ENCODE results near the gene TAOK1.

Gene TAOK1

DNA sequence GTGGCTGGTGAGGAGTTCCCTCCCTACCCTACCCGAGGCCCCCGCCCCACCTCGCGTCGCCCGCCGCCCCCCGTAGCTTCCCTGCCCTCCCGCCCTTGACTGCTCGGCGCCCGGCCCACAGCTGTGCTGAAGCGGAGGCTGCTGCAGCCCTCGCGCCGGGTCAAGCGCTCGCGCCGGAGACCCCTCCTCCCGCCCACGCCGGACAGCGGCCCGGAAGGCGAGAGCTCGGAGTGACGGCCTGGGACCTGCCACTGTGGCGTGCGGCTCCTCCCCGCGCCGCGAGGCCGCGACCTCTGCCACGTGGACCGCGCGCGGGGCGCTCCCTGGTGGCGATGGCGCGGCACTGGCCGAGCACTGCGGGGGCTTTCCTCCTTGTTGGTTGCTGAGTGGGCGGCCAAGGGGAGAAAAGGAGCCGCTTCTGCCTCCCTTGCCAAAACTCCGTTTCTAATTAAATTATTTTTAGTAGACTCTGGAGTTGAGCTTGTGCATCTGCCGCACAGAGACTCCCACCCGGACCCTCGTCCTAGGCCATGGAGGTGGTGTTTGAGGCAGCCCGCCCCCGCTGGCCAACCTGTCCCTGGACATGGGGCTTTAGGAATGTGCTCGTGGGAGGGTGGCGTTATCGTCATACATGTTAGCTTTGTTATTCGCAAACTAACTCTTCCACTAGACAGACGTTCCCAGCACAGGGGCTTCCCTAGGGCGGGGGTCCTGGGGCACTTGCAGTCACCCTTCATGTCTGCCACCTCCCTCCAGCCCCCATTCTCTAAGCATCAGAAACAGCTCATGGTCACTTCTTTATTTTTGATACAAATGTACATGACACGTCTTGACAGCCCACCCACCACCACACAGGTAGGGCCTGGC, 182.8 kb downstream of the TAOK1 start:
- no peak for FAIRE-seq

DNA sequence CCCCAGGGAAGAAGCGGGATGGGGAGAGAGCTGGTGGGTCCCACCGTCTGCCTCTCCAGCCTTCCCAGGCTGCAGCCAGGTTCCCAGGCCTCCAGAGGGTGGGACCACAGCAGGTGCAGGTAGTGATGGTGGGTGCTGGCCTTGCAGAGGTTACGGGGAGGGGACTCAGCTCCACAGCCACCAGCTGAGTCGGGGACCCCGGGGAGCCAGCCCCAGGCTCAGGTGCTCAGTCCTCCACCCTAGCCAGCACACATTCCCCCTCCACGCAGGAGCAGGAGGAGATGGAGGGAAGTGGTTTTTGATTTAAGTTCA, 183.4 kb downstream of the TAOK1 start:
- no peak for FAIRE-seq

DNA sequence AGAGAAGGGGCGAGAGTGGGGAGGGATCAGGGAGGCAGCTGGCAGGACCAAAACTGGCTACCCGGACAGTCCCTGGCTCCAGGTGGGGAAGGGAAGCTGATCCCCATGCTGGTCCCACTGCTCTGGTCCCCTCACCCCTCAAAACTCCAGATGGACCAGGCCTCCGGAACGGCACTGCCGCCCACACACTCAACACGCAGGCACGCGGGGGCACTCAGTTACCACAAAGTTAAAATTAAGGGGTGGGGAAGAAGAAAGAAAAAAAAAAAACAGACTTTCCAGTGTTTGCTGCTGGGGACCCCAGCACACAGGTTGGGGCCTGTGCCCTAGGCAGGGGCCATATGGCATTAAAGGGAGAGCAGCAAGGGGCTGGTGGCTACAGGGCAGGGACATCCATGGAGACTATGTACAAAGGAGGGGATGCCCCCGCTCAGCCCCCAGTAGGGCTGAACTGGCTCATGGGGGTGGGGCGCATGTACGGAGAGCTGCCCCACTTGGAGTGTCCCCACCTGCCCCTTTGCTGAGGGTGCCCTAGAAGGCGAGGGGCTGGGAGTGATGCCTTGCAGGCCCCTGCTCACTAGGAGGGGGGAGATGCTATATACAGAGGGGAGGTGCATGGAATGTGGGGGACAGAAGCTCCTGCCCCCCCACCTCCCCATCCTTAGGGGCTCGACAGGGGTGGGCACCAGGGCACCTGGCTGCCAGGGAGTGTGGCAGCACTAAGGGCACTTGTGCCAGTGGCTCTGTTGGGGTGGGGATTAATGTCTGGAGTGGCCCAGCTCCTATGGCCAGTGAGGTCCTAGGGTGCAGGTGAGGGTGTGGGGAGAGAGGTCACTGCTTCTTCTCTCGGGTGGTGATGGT, 183.9 kb downstream of the TAOK1 start:
- FAIRE-seq: no peak

DNA sequence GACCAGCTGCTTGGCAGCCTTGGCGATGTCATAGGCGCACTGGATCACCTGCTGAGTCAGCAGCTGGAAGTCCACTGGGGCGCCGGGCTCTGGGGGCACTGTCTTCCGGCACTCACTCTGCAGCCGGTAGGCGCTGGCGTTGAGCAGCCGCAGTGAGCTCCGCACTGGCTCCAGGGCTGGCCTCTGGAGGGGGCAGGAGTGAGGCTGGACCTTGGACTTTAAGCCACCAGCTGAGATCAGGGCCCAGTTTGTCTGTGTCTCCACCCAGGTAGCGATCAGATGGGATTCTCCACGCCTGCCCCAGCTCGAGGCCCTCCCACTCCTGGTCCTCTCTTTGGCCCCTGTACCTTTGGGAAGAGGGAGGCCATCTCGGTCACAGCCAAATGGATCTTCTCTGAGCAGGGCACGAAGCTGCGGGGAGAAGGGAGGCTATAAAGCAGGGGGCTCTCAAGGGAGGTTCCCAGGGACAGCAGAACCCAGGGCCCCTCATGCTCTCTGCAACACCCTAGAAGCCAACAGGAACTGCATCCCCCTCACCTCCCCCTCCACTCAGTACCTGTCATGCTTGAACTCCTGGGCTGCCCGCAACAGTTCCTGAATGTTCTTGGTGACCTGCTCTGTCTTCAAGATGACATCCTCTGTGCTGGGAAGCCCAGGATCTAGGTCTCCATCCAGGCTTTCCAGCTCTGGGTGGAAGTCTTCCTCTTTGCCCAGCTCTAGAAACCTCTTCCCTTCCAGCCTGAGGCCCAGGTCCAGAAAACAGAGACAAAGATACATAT, 184.8 kb downstream of the TAOK1 start:
- FAIRE-seq: no peak

DNA sequence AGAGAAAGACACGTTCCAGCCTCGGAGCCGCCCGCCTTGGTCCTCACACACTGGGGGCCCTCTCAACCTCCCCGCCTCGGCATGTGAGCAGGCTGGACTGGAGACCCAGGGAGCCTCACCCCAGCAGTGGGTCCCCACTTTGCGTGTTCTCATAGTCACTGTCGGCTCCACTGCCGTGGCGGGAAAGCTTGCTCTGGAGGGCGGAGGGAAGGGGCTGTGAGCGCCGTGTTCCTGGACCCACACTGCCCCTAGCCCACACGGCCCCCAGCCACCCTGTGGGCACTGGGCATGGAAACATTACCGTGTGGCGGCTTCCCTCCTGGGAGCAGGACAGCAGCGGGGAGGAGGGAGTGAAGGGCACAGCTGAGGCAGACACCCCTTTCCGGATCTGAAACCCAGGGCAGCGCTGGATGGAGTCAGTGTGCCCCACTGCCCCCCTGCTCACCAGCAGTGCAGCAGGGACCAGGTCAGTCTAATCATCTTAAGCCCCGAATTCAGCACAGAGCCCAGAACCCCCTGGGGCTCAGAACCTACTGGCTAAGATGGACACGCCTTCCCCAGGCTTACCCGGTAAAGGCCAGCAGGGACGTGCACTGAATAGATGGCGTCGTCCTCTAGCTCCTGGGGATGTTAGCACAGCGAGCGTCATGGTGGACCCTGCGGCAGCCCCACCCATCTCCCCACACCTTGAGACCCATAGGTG, 185.5 kb downstream of the TAOK1 start:
- FAIRE-seq: no peak

DNA sequence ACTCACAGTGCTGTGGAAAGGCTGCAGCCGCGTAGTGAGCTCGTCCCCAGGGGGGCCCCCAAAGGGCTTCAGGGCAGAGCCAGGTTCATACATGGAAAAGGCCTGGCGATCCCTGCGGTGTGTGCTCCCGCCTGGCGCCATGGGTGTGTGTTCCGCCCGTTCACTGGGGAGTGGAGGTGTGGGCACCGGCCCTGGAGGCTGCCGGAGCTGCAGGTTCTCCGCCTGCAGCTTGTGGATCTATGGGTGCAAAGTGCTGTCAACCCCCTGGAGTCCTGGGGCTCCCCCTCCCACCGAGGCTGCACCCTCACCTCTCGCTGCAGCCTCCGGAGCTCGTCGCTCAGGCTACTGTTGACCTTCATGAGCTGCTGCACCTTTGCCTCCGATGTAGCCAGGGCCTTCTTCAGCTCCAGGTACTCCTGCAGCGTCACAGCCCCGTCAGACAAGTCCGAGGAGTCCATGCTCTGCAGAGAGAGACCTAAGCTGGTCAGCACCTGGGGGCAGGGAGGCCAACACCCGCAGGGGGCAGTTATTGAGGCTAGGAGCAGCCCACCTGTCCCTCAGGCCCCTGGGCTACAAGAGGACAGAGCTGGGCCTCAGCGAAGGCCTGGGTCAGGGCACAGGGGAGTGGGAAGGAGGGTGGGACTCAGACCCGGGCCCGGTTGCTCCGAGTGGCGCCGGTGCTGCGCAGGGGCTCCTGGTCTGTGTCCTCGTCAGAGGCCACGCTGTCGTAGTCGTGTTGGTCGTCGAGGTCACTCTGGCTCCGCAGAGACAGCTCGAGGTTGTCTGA, 186.2 kb downstream of the TAOK1 start:
- no peak for FAIRE-seq

DNA sequence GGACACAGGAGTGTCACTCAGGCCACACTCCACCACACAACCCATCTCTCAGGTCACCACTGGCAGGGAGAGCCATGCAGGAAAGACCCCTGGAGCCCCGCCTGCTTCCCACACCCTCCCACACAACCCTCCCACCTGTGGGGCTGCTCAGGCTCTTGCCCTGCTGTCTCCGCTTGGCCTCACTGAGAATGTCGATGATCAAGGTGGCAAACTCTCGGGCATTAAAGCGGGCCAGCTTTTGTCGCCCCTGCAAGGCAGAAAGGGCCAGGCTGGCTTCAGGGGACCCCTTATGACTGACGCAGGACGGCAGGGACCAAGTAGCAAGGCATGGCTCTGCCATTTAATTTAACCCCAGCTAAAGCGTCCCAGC, 186.8 kb downstream of the TAOK1 start:
- no peak for FAIRE-seq

DNA sequence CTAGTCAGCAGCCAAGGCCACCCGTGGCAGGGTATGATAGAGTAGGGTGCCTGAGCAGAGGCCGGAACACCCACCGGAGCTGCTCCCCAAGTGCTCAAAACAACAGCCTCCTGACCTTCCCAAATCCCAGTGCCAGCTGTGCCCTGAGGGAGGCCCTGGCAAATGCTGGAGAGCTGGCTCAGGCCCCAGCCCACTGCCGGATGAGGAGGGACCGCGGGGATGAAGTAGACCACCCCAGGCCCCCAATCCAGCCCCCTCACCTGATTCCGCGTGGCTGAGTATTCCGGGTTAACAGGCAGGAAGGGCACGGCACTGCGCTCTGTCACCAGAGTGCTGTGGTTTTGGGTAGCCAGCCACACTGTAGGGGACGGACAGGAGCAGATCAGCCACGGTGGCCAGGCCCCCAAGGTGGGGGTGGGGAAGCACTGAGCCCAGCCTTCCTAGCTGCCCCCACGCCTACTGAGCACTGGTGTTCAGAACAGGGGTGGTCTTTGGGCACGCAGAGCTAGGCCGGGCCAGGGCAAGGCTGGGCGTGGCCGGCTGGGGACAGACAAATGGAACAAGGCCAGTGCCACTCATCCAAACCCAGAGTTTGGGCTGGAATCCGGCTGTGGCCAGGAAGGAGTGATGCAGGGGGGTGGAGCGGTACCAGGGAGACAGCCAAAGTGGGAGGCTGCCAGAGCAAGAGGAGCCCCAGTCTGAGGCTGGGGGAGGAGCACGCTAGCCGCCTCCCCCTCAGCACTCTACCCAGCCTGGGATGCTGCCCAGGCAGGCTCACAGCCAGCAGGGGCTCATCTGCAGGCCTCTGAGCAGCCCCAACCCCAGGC, 187.4 kb downstream of the TAOK1 start:
- no peak for FAIRE-seq

DNA sequence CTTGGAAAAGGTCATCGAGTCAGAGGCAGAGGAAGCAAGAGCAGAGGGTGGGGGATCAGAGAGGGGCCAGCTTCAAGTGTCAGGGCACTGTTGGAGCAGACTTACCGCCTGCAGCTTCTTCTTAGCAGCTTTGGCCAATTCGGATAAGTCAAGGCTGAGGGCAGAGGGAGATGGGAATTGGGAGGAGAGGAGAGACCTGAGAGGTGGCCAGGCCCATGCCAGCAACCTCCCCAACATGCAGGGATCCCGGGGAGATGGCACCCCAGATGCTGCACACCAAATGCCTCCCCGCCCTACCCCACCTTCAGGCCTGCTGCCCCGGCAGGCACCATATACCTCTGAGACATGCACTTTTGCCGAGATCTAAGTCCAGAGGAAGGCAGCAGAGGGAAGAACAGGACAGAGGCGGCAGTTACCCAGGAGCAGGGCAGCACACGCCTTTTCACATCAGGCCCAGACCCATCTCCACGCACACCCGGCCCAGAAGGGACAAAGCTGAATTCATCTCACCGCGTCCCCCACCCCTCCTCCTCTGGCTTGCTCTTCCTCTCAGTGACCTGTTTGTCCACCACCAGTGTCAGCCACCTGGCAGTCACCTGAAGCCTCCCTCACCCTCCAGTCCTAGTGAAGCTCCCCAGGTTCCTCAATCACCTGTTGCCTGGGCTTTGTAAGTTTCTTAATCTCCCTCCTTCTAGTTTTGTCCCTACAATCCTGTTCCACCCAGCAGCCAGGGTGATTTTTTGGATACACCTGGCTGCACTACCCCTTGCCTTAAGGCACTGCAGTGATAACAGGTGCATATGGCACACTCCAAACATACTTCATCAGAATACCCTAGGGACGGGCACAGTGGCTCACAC, 188.7 kb downstream of the TAOK1 start:
- FAIRE-seq: no peak

DNA sequence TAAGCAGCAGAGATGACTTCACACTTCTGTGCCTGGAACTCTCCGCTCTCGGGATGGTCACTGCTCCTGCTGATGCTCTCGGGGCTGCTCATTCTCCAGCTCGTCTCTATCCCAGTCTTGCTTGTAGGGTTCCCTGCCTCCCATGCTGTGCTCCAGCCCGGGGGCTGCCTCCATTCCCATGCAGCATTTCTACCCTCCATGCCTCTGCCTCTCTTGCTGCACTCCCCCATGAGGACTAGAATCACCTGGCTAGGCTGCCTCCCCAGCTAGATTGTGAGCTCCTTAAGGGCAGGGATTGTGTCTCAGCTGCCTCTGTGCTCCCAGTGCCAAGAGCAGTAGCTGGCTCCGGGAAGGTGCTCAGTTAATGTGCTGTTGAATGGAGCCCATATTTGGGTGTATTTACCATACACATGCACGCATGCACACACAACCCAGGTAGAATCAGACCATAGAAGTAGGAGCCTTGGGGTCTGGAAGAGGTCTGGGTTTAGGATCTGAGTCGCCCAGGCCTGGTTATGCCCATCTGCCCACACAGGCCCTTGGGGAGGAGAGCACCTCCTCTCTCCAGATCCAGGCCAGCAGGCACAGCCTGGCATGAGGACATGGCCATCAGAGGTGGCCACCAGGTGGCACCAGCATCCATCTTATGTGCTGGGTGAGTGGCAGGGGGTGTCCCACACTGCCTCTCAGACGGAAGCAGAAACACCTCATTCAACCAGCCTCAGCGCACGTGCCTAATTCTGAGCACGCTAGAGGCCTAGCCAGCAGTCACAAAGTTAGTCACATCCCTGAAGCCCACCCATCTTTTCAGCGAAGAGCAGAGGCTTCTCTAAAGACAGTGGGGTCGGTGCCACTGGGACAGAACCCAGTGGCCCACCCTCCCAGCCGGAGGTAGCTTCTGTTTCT, 190.0 kb downstream of the TAOK1 start:
- no peak for FAIRE-seq

DNA sequence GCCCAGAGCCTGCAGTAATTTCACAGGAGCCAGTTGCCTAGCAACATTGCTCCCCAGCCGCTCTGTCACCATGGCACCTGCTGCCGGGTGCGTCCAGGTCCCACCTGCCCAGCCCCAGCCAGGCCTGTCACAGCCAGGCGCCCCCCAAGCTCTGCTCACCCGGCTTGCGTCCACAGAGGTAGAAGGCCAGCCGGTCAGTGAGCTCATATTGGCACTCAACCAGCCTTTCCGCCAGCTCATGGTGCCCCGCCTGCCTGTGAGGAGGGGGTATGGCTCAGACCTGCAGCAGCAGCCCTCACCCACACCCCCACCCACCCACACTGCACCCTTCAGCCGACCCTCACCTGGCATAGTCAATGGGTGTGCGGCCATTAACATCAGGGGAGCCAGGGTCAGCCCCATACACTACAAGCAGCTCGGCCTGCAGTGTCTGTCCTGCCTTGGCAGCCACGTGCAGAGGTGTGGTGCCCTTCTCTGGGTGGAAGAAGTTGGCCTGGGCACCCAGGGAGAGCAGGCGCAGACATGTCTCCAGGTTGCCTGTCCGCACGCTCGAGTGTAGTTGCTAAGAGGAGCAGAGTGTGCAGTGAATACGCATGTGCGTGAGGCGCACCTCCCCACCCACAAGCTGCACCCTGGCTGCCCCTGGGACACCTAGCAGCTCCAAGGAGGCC, 191.6 kb downstream of the TAOK1 start:
- no peak for FAIRE-seq

DNA sequence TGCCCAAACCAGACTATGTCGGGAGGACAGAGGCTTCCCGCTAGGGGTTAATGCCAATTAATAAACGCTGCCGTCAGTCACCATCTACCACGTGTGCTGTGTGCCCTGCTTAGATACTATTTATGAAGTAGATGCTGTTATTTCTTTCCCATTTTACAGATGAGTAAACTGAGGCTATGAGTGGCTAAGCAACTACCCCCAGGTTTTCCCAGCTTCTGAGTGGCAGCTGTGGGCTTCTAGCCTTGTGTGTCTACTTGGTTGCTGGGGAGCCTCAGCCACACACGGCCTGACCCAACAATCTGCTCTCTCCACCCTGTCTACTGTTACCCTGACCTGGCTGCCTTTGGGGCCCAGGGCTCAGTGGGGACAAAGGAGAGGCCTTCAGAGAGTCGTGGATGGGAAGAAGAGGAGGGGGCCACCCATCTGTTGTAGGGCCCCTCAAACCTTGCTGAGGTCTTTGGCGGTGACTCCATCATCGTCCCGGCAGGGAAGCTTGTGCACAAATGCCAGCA, 192.1 kb downstream of the TAOK1 start:
- FAIRE-seq: no peak

DNA sequence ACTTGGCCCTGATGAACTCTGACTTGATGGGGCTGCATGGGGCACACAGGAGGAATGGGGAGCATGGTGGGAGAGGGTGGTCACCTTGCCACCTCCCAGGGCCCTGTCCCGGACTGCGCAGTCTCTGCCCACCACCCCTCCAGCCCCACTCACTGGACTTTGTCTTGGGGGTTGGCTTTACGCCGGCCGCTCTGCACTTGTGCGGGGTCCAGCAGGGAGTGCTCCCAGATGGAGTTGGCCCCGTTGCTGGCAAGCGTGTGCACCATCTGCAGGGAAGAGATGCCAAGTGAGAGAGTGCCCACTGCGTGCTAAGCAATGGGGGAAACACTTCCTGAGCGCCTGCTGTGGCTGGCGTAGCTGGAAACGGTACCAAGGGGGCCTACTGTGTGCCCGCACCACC, 192.6 kb downstream of the TAOK1 start:
- no peak for FAIRE-seq

DNA sequence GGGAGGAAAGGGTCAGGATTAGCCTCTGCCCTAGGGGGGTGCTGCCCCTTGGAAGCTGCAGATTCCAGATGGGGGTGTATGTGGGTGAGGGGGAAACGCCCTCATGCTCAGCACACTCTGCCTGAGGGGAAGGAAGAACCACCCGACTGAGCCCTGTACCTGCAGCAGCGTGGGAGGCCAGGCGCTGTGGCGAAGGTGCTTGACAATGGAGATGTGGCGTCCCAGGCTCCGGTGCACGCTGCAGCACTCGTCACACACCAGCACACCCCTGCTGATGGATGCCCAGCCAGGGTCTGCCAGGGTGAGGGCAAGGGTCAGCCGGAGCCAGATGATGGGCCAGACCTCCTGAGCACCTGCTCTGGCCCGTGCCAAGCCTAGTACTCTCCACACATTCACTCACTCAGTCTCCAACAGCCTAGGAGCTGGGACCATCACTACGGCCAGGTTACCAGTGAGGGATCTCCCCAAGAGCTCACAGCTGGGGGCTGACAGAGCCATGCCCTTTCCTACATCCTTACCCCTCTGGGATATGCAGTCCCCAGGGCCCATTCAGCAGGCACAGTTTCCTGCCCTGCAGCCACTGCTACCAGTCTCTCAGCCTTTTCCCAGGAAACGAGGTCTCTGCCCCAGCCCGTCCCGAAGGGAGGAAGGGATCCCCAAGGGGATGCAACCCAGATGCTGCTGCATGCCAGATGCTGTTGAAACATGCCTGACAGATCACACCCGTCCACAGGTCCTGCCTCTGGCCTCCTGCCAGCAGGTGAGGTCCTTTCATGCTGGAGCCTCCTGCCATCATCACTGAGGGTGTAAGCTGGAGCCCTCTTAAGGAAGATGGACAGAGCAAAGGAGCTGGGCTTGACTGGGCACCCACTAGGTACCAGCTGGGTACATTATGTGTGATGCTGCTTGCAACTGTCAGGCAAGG, 193.4 kb downstream of the TAOK1 start:
- no peak for FAIRE-seq

DNA sequence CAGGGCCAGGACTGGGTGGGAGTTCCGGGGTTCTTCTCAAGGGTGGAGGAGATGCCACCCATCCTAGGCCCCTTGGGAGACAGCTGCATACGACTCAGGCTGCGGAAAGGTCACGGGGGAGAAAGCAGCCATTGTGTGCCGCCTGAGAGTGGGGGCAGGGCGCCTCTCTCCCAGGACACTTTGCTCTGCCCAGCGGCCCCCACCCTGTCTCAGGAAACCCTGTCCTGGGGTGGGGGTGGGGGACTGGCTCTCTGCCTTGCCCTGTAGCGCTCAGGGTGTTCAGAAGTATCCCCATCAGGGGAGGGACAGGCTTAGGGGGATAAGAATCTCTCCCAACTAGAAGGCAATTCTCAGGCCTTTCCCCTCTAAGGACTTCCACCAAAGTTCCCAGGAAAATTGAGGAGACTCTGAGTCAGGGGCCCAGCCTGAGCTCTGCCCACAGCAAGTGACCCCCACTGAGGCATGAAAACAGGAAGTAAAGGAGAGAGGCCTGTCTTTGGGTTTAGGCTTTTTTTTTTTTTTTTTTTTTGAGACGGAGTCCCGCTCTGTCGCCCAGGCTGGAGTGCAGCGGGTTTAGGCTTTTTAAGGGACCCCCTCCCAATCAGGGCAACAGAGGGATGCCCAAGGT, 194.4 kb downstream of the TAOK1 start:
- no peak for FAIRE-seq

DNA sequence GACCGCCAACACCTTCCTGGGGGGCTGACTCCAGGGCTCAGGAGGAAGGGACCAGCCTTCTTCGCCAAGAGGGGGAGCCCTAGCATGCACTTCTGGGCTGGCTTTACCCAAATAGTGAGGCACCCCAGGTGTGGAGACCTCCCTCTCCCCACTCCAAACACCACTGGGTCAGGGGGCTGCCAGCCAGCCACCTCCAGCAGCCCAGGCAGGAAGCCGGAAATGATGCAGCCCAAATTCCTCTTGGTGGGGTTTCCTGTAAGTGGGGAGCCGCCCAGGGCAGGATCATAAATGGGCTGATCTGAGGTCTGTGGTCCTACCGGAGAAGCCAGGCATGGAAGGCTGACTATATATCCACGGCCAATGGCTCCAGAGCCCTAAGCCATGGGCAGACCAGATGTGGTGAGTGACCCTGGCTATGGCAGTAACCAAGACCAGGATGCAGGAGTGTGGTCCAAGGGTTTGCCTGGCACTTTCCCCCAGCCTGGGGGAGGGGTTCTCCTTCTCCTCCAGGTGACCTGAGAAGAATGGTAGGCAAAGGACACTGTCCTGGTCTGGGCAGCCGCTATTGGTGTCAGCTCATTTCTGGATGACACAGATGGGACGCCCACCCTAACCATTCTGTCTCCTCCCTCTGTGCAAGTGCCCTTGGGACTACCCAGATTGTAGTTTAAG, 195.1 kb downstream of the TAOK1 start:
- no peak for FAIRE-seq

Measured in colon (tissue), 2 donors.